ENCODE data around the gene RSPH9. TPM values are rescaled to one million over a fixed set of nuclear protein-coding genes. Genes with fewer than 3 reads are reported as not detected.

RSPH9 gene
- polyA plus RNA-seq, 3 donors, result 0.05 to 0.52 (median 0.13) TPM

DNA sequence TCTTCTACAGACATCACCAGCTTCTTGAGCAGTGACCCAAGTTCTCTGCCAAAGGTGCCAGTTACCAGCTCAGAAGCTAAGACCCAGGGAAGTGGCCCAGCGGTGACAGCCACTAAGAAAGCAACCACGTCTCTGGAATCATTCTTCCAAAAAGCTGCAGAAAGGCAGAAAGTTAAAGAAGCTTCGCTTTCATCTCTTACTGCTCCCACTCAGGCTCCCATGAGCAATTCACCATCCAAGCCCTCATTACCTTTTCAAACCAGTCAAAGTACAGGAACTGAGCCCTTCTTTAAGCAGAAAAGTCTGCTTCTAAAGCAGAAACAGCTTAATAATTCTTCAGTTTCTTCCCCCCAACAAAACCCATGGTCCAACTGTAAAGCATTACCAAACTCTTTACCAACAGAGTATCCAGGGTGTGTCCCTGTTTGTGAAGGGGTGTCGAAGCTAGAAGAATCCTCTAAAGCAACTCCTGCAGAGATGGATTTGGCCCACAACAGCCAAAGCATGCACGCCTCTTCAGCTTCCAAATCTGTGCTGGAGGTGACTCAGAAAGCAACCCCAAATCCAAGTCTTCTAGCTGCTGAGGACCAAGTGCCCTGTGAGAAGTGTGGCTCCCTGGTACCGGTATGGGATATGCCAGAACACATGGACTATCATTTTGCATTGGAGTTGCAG lies 31.0 kb upstream of the RSPH9 start:
- 95% methylated on average over 5 of the region's 6 CpGs for WGBS (ENCODE audit: insufficient coverage)
- H2AFZ ChIP-seq (ENCODE audit: insufficient read depth, low read depth, low read length, poor library complexity, severe bottlenecking), result no peak overlapping the region
- no peak overlapping the region for H3K4me3 ChIP-seq (replicated peaks in 1 of 3; ENCODE audit: low read depth in 2 of 3, low read length in 3 of 3)
- H3K4me1 ChIP-seq (ENCODE audit: control insufficient read depth in 1 of 2, insufficient read depth in 2 of 2, low read length in 2 of 2), result peaks cover 3 to 4% of the 10 kb centered on the region in 2 donors
- DNase-seq, result no peak
- no peak overlapping the region for H3K4me2 ChIP-seq (replicated peaks; ENCODE audit: extremely low read depth, low read length, poor library complexity, severe bottlenecking)
- TF ChIP-seq, protein P1, sequence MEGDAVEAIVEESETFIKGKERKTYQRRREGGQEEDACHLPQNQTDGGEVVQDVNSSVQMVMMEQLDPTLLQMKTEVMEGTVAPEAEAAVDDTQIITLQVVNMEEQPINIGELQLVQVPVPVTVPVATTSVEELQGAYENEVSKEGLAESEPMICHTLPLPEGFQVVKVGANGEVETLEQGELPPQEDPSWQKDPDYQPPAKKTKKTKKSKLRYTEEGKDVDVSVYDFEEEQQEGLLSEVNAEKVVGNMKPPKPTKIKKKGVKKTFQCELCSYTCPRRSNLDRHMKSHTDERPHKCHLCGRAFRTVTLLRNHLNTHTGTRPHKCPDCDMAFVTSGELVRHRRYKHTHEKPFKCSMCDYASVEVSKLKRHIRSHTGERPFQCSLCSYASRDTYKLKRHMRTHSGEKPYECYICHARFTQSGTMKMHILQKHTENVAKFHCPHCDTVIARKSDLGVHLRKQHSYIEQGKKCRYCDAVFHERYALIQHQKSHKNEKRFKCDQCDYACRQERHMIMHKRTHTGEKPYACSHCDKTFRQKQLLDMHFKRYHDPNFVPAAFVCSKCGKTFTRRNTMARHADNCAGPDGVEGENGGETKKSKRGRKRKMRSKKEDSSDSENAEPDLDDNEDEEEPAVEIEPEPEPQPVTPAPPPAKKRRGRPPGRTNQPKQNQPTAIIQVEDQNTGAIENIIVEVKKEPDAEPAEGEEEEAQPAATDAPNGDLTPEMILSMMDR (IDR thresholded peaks at IDR 0.05), result no peak
- H4K20me1 ChIP-seq (ENCODE audit: insufficient read depth, low read length), result no peaks in the 10 kb centered on the region
- intact Hi-C loops (cut with micrococcal nuclease), result no loop called here
- no peaks in the 10 kb centered on the region for H3K27me3 Mint-ChIP-seq (ENCODE audit: low read depth in 3 of 3)
- peaks cover 4% of the 10 kb centered on the region for H3K4me1 Mint-ChIP-seq
- H3K9ac ChIP-seq (ENCODE audit: insufficient read depth, low read length, poor library complexity, severe bottlenecking), result no peak overlapping the region
- peaks cover 24 to 51% of the 10 kb centered on the region in 2 donors for H3K36me3 Mint-ChIP-seq
- peak overlapping the region in 1 of 7 donors; percentile 47 for H3K27ac Mint-ChIP-seq
- H3K27ac ChIP-seq (ENCODE audit: low read depth in 1 of 2, low read length in 2 of 2), result no peak overlapping the region
- H3K79me2 ChIP-seq (ENCODE audit: insufficient read depth, low read length), result no peaks in the 10 kb centered on the region
- H3K36me3 ChIP-seq (replicated peaks in 1 of 2; ENCODE audit: control insufficient read depth in 1 of 2, insufficient read depth in 2 of 2, low read length in 2 of 2), result peaks cover 26 to 57% of the 10 kb centered on the region in 2 donors
- H3K4me3 Mint-ChIP-seq, result no peak overlapping the region
- no peaks in the 10 kb centered on the region for H3K27me3 ChIP-seq (ENCODE audit: control insufficient read depth in 2 of 2, insufficient read depth in 2 of 2, low read length in 2 of 2)
- H3K9me3 Mint-ChIP-seq, result no peaks in the 10 kb centered on the region
- no peaks in the 10 kb centered on the region for H3K9me3 ChIP-seq (replicated peaks in 1 of 2; ENCODE audit: control insufficient read depth in 1 of 2, insufficient read depth in 1 of 2, low read length in 2 of 2)

DNA sequence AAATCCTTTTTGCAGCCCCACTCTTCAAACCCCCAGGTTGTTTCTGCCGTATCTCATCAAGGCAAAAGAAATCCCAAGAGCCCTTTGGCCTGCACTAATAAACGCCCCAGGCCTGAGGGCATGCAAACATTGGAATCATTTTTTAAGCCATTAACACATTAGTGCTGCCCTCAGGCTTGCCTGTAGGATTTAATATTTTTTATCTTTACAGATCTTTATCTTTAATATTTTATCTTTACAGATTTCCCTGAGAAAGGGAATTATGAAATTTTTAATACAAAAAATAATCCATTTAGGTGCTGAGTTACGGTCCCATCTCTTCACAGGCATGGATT lies 30.5 kb upstream of the RSPH9 start:
- no peaks in the 10 kb centered on the region for H3K79me2 ChIP-seq (ENCODE audit: insufficient read depth, low read length)
- H3K4me2 ChIP-seq (replicated peaks; ENCODE audit: extremely low read depth, low read length, poor library complexity, severe bottlenecking), result no peak overlapping the region
- H3K4me3 ChIP-seq (replicated peaks in 1 of 3; ENCODE audit: low read depth in 2 of 3, low read length in 3 of 3), result no peak overlapping the region
- Mint-ChIP-seq H3K4me1 (peaks cover under 1% of the 10 kb centered on the region), H3K36me3 (peaks cover 24 to 57% of the 10 kb centered on the region in 2 donors), H3K9me3 (no peaks in the 10 kb centered on the region), H3K4me3 (no peak overlapping the region), H3K27me3 (ENCODE audit: low read depth in 3 of 3) (no peaks in the 10 kb centered on the region), H3K27ac (no peak overlapping the region)
- WGBS (ENCODE audit: insufficient coverage), result 100% methylated on average over 1 of the region's 3 CpGs
- H4K20me1 ChIP-seq (ENCODE audit: insufficient read depth, low read length), result no peaks in the 10 kb centered on the region
- intact Hi-C loops (cut with micrococcal nuclease), result no loop called here
- peaks cover 28 to 62% of the 10 kb centered on the region in 2 donors for H3K36me3 ChIP-seq (replicated peaks in 1 of 2; ENCODE audit: control insufficient read depth in 1 of 2, insufficient read depth in 2 of 2, low read length in 2 of 2)
- no peak overlapping the region for H3K9ac ChIP-seq (ENCODE audit: insufficient read depth, low read length, poor library complexity, severe bottlenecking)
- TF ChIP-seq, protein P1 (IDR thresholded peaks at IDR 0.05), result no peak
- no peak overlapping the region for H2AFZ ChIP-seq (ENCODE audit: insufficient read depth, low read depth, low read length, poor library complexity, severe bottlenecking)
- H3K9me3 ChIP-seq (replicated peaks in 1 of 2; ENCODE audit: control insufficient read depth in 1 of 2, insufficient read depth in 1 of 2, low read length in 2 of 2), result no peaks in the 10 kb centered on the region
- no peaks in the 10 kb centered on the region for H3K27me3 ChIP-seq (ENCODE audit: control insufficient read depth in 2 of 2, insufficient read depth in 2 of 2, low read length in 2 of 2)
- H3K4me1 ChIP-seq (ENCODE audit: control insufficient read depth in 1 of 2, insufficient read depth in 2 of 2, low read length in 2 of 2), result no peaks in the 10 kb centered on the region
- no peak for DNase-seq
- no peak overlapping the region for H3K27ac ChIP-seq (ENCODE audit: low read depth in 1 of 2, low read length in 2 of 2)
